Kidney capillary endothelial cell (primary cell): ENCODE data around the gene COQ5.
A peak's percentile ranks its signal among the peaks of the same experiment; 100 is the strongest.
"Not testable (repeated sequence)": the region's sequence is repeated elsewhere in the genome, so short reads cannot be mapped to it uniquely, and the experiment has no call there.

Source experiments
- DNase-seq: peaks from one replicate; pipeline ENCODE4 v3.0.0-alpha.2; 2018; ENCODE audit warnings: low spot score

The COQ5 gene

GRCh38 chr12:120528861-120529525, at the start of gene COQ5:
COQ5 (minus strand) TSS chr12:120529158; CDS start chr12:120529141, 17 bp downstream.
- peak; percentile 83 for DNase-seq

- DNase-seq, result no peak
These were observed 45.1 kb upstream of the COQ5 start for GRCh38 chr12:120574106-120574505.

- DNase-seq, result no peak
These were observed 44.6 kb upstream of the COQ5 start for GRCh38 chr12:120573560-120573959.

GRCh38 chr12:120571299-120571698, 42.3 kb upstream of the COQ5 start:
- DNase-seq, result no peak

- no peak for DNase-seq
These were observed 34.5 kb upstream of the COQ5 start for GRCh38 chr12:120563495-120563894.

GRCh38 chr12:120562906-120563305, 33.9 kb upstream of the COQ5 start:
- DNase-seq, result no peak

- no peak for DNase-seq
These were observed 28.6 kb upstream of the COQ5 start for GRCh38 chr12:120557589-120557988.

- no peak for DNase-seq
These were observed 25.7 kb upstream of the COQ5 start for GRCh38 chr12:120554678-120555077.

GRCh38 chr12:120546050-120546386, 17.1 kb upstream of the COQ5 start:
- DNase-seq, result no peak

- DNase-seq, result no peak
These were observed 15.7 kb upstream of the COQ5 start for GRCh38 chr12:120544691-120545090.

GRCh38 chr12:120542166-120542565, 13.2 kb upstream of the COQ5 start:
- no peak for DNase-seq

GRCh38 chr12:120540445-120540844, 11.5 kb upstream of the COQ5 start:
- no peak for DNase-seq

- DNase-seq, result no peak
These were observed 10.3 kb upstream of the COQ5 start for GRCh38 chr12:120539303-120539702.

GRCh38 chr12:120538281-120539156, 9.6 kb upstream of the COQ5 start:
- peak; percentile 53 for DNase-seq

- DNase-seq, result no peak
These were observed 8.9 kb upstream of the COQ5 start for GRCh38 chr12:120537856-120538220.

GRCh38 chr12:120536064-120536791, 7.3 kb upstream of the COQ5 start:
- no peak for DNase-seq

- no peak for DNase-seq
These were observed 6.0 kb upstream of the COQ5 start for GRCh38 chr12:120534703-120535655.

GRCh38 chr12:120534203-120534702, 5.3 kb upstream of the COQ5 start, which contains the start of gene RNF10:
RNF10 (plus strand) TSS chr12:120534356; CDS start chr12:120534812, 456 bp downstream.
- peak; percentile 92 for DNase-seq

GRCh38 chr12:120532701-120533238, 3.8 kb upstream of the COQ5 start:
- DNase-seq, result no peak

GRCh38 chr12:120530418-120530761, 1.4 kb upstream of the COQ5 start:
- not testable (repeated sequence) for DNase-seq
